Mucosa of rectum (tissue), 2 donors: ENCODE data around the gene RFX2.
"Not testable (repeated sequence)": the region's sequence is repeated elsewhere in the genome, so short reads cannot be mapped to it uniquely, and the experiment has no call there.

Experiments used
- H3K27ac ChIP-seq, 2 donors: one replicate each; pipeline ENCODE4 v1.7.0; 2013; ENCODE audit warnings: inconsistent platforms in 2 of 2, low read depth in 2 of 2, low read length in 2 of 2
- H3K27me3 ChIP-seq, 2 donors: one replicate each; pipeline ENCODE4 v1.7.0; 2013; ENCODE audit warnings: low read length in 2 of 2; ENCODE audit not compliant: control insufficient read depth in 2 of 2, insufficient read depth in 2 of 2
- H3K36me3 ChIP-seq, 2 donors: one replicate each; pipeline ENCODE4 v1.7.0; 2013; ENCODE audit warnings: low read length in 2 of 2; ENCODE audit not compliant: control insufficient read depth in 2 of 2, insufficient read depth in 2 of 2
- H3K4me1 ChIP-seq, 2 donors: one replicate each; pipeline ENCODE4 v1.7.0; 2013; ENCODE audit warnings: low read length in 2 of 2, mild to moderate bottlenecking in 1 of 2; ENCODE audit not compliant: control insufficient read depth in 2 of 2, insufficient read depth in 2 of 2
- H3K4me3 ChIP-seq, 2 donors: one replicate each; pipeline ENCODE4 v1.7.0; 2013; ENCODE audit warnings: low read length in 2 of 2
- H3K9ac ChIP-seq, 2 donors: one replicate each; pipeline ENCODE4 v1.7.0; 2013; ENCODE audit warnings: low read length in 2 of 2, low read depth in 1 of 2, mild to moderate bottlenecking in 1 of 2
- H3K9me3 ChIP-seq, 2 donors: one replicate each; pipeline ENCODE4 v1.7.0; 2013; ENCODE audit warnings: low read length in 2 of 2; ENCODE audit not compliant: control insufficient read depth in 2 of 2
- donor health status: healthy.
- donor health status: Normal muscosa, but diverticular disease.

RFX2 gene

GRCh38 chr19:6015841-6016545 is 94.3 kb downstream of the RFX2 start:
- peaks cover 3% of the 10 kb centered on the region in 2 donors for H3K36me3 ChIP-seq

GRCh38 chr19:6014551-6015135 is 95.7 kb downstream of the RFX2 start:
- no peak overlapping the region for H3K27ac ChIP-seq
- no peak overlapping the region for H3K4me3 ChIP-seq
- no peaks in the 10 kb centered on the region for H3K27me3 ChIP-seq
- H3K4me1 ChIP-seq = no peaks in the 10 kb centered on the region
- H3K9ac ChIP-seq = no peak overlapping the region
- H3K36me3 ChIP-seq = peaks cover 0 to 3% of the 10 kb centered on the region in 2 donors
- H3K9me3 ChIP-seq = no peaks in the 10 kb centered on the region

More at GRCh38 chr19:6015841-6016545, 94.3 kb downstream of the RFX2 start:
- H3K27me3 ChIP-seq = no peaks in the 10 kb centered on the region
- H3K4me1 ChIP-seq = no peaks in the 10 kb centered on the region
- no peak overlapping the region for H3K27ac ChIP-seq
- no peak overlapping the region for H3K4me3 ChIP-seq
- H3K9me3 ChIP-seq = no peaks in the 10 kb centered on the region
- no peak overlapping the region for H3K9ac ChIP-seq

- no peaks in the 10 kb centered on the region for H3K9me3 ChIP-seq
- peaks cover 3% of the 10 kb centered on the region in 2 donors for H3K36me3 ChIP-seq
- H3K27me3 ChIP-seq = no peaks in the 10 kb centered on the region
- H3K9ac ChIP-seq = no peak overlapping the region
- H3K27ac ChIP-seq = no peak overlapping the region
- no peaks in the 10 kb centered on the region for H3K4me1 ChIP-seq
- H3K4me3 ChIP-seq = no peak overlapping the region
These were observed 97.7 kb downstream of the RFX2 start for GRCh38 chr19:6012426-6013170.

GRCh38 chr19:6011794-6012193 is 98.5 kb downstream of the RFX2 start:
- Histone ChIP-seq H3K4me1 (no peaks in the 10 kb centered on the region), H3K4me3 (no peak overlapping the region), H3K9ac (no peak overlapping the region), H3K27me3 (no peaks in the 10 kb centered on the region), H3K27ac (no peak overlapping the region), H3K36me3 (peaks cover 6 to 8% of the 10 kb centered on the region in 2 donors), H3K9me3 (no peaks in the 10 kb centered on the region)

- peaks cover 6 to 8% of the 10 kb centered on the region in 2 donors for H3K36me3 ChIP-seq
- H3K27me3 ChIP-seq = no peaks in the 10 kb centered on the region
These were observed 99.1 kb downstream of the RFX2 start for GRCh38 chr19:6011206-6011605.

GRCh38 chr19:6010107-6010506 is 100.2 kb downstream of the RFX2 start:
- H3K36me3 ChIP-seq = peaks cover 6 to 13% of the 10 kb centered on the region in 2 donors
- no peak overlapping the region for H3K4me3 ChIP-seq
- H3K27me3 ChIP-seq = no peaks in the 10 kb centered on the region
- no peak overlapping the region for H3K27ac ChIP-seq
- no peaks in the 10 kb centered on the region for H3K4me1 ChIP-seq
- no peak overlapping the region for H3K9ac ChIP-seq
- no peaks in the 10 kb centered on the region for H3K9me3 ChIP-seq

More at GRCh38 chr19:6011206-6011605, 99.1 kb downstream of the RFX2 start:
- H3K27ac ChIP-seq = no peak overlapping the region
- no peak overlapping the region for H3K4me3 ChIP-seq
- H3K4me1 ChIP-seq = no peaks in the 10 kb centered on the region
- no peak overlapping the region for H3K9ac ChIP-seq
- H3K9me3 ChIP-seq = no peaks in the 10 kb centered on the region

GRCh38 chr19:6007866-6008265 is 102.4 kb downstream of the RFX2 start:
- Histone ChIP-seq H3K36me3 (peaks cover 9 to 20% of the 10 kb centered on the region in 2 donors), H3K9me3 (no peaks in the 10 kb centered on the region), H3K9ac (no peak overlapping the region), H3K4me3 (no peak overlapping the region), H3K27me3 (no peaks in the 10 kb centered on the region), H3K27ac (no peak overlapping the region), H3K4me1 (no peaks in the 10 kb centered on the region)

- Histone ChIP-seq H3K27me3 (no peaks in the 10 kb centered on the region), H3K36me3 (peaks cover 6 to 27% of the 10 kb centered on the region in 2 donors), H3K9me3 (no peaks in the 10 kb centered on the region), H3K4me1 (no peaks in the 10 kb centered on the region), H3K4me3 (no peak overlapping the region), H3K27ac (no peak overlapping the region), H3K9ac (no peak overlapping the region)
These were observed 103.4 kb downstream of the RFX2 start for GRCh38 chr19:6006896-6007295.

- not testable (repeated sequence) for H3K4me1 ChIP-seq, H3K9me3 ChIP-seq, H3K27ac ChIP-seq, H3K27me3 ChIP-seq, H3K4me3 ChIP-seq, H3K9ac ChIP-seq
- H3K36me3 ChIP-seq = peaks cover 9 to 30% of the 10 kb centered on the region in 2 donors
These were observed 104.2 kb downstream of the RFX2 start for GRCh38 chr19:6006070-6006446.
